Activated CD4-positive, alpha-beta T cell treated with anti-CD3 and anti-CD28 coated beads, Interleukin-2, amount 10 ng/mL, durations not matched to agents 7 days and 5 days (primary cell): ENCODE results near the gene TM7SF3. TPM values are rescaled to one million over a fixed set of nuclear protein-coding genes. Genes with fewer than 3 reads are reported as not detected.

Source experiments
- CTCF ChIA-PET: fragments of 350-600 bp; sonication (Branson Sonifier 250); formaldehyde crosslinking; loops from one replicate; lab custom pipeline; 2021; ENCODE audit warnings: antibody characterized with exemption; lab: Charles Lee
- POLR2A ChIA-PET: fragments of 350-600 bp; sonication (Branson Sonifier 250); formaldehyde crosslinking; loops from one replicate; lab custom pipeline; 2021; ENCODE audit warnings: antibody characterized with exemption; lab: Charles Lee
- DNase-seq: peaks from one replicate; pipeline ENCODE4 v3.0.0-alpha.2; 2020
- H3K27ac Mint-ChIP-seq: one replicate; pipeline ENCODE4 v1.8.0; 2021; ENCODE audit warnings: mild to moderate bottlenecking, moderate library complexity, mixed read lengths
- H3K27me3 Mint-ChIP-seq: one replicate; pipeline ENCODE4 v1.8.0; 2021; ENCODE audit warnings: mixed read lengths
- H3K36me3 Mint-ChIP-seq: one replicate; pipeline ENCODE4 v1.8.0; 2021; ENCODE audit warnings: low read depth, mixed read lengths
- H3K4me1 Mint-ChIP-seq: one replicate; pipeline ENCODE4 v1.8.0; 2021; ENCODE audit warnings: mixed read lengths
- H3K4me3 Mint-ChIP-seq: one replicate; pipeline ENCODE4 v1.8.0; 2021; ENCODE audit warnings: mild to moderate bottlenecking, moderate library complexity, mixed read lengths
- H3K9me3 Mint-ChIP-seq: one replicate; pipeline ENCODE4 v1.8.0; 2021; ENCODE audit warnings: mixed read lengths
- total RNA-seq, 2 experiments: library from RNA; stranded (reverse); gene quantifications; one replicate each; pipeline ENCODE4 v1.2.3, GENCODE V29; 2021

The TM7SF3 gene
- total RNA-seq, 2 experiments from 2014 or later = 46.1 to 58.8 TPM

DNA sequence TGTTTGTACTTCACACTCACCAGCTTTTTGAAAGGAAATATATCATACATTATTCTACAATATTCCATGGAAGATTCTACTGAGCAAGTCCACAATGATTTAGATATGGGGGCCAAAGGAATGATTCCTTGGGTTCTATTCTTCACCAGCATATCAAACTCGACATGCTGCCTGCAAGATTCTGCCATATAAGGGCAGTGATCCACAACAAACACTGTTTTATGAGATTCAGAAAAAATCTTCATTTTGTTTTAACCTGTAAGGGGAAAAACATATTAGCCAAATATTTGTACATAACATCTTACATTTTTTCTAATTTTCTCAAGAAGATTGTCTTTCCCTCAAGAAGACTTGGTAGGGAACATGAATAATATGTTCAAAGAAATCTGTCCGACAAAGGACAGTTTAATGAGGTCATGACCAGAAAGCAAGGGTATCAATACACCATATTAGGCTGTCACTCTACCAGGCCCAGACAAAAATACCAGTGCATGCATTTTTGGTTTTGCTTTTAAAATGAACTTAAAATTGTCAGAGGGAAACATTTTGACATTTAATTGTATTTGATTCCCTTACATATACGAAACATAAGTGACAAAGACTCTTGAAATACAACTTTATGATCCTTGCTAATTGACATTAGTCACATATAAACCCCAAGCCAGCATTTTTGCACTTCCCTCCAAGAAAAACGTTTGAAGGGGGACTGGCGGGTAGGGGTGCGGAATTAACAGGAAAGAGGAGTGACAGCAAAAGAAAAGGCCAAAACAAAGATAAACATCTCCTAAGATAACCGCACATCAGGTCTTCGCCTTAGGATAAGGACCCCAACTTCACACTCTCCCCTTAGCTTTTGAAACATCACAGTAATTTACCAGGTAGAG, 77.4 kb downstream of the TM7SF3 start:
- Mint-ChIP-seq H3K4me1 (peaks cover 55% of the 10 kb centered on the region), H3K36me3 (peaks cover 44% of the 10 kb centered on the region)

DNA sequence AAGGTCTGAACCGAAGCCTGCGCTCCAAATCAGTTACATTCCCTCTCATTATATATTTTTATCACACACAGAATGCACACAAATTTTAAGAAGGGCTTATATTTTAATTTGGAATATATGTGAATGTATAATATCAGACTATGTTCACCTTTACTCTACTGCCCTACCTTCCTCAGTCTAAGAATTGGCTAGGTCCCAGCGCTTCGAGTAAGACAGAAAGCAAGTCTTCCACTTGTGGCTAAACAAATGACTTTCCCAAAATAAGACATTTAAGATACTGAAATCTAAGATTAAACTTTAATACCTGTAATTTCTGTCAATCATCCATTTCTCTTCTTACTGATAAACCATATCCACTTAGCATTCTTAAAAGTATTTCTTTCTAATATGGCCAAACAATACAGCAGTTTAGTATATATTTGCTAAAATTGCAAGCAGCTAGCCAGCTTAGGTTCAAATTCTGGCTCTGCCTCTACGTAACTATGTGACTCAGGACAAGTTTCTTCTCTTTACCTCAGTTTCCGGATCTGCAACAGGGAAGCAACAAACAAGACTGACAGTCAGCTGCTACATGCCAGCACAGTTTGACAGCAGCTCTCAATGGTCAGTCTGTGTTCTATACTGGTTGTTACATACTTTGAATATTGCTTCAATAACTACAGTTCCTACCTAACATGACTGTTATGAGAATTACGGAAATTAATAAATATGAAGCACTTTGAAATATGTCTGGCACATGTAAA, 78.4 kb downstream of the TM7SF3 start:
- Mint-ChIP-seq H3K36me3 (peaks cover 49% of the 10 kb centered on the region), H3K9me3 (no peaks in the 10 kb centered on the region), H3K27ac (peak overlapping the region; percentile 96), H3K4me1 (peaks cover 53% of the 10 kb centered on the region), H3K4me3 (peak overlapping the region; percentile 96), H3K27me3 (no peaks in the 10 kb centered on the region)
- CTCF ChIA-PET = interaction anchor here (0.6 to 2.0 kb wide), 5 partner anchors 50 to 492 kb away, joined by 3 to 7 read pairs (median 3); partner anchors contain the start of gene TM7SF3
- POLR2A ChIA-PET = no interaction called here
- peak; percentile 21 for DNase-seq

More for the DNA sequence above, 77.4 kb downstream of the TM7SF3 start:
- Mint-ChIP-seq H3K27ac (peak overlapping the region; percentile 96), H3K4me3 (peak overlapping the region; percentile 96), H3K9me3 (no peaks in the 10 kb centered on the region), H3K27me3 (no peaks in the 10 kb centered on the region)
- CTCF ChIA-PET = interaction anchor here (0.6 to 1.5 kb wide), 4 partner anchors 51 to 1257 kb away, joined by 3 read pairs; no protein-coding TSS in a partner anchor
- POLR2A ChIA-PET = no interaction called here
- peak; percentile 16 for DNase-seq

DNA sequence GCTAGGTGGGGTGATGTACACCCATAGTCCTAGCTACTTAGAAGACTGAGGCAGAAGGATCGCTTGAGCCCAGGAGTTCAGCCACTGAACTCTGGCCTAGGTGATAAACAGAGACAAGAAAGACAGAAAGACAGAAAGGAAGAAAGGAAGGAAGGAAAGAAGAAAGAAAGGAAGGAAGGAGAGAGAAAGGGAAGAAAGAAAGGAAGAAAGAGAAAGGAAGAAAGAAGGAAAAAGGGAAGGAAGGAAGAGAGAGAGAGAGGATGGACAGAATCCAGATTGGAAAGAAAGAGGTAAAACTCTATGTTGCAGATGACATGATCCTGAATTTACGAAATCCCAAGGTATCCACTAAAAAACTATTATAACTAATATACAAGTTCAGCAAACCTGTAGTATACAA, 84.6 kb downstream of the TM7SF3 start:
- ChIA-PET POLR2A (no interaction called here), CTCF (interaction anchor here (0.6 kb wide), 1 partner anchor 374 kb away, joined by 4 read pairs; no protein-coding TSS in a partner anchor)
- DNase-seq = no peak
- Mint-ChIP-seq H3K36me3 (peaks cover 54% of the 10 kb centered on the region), H3K27ac (no peak overlapping the region), H3K27me3 (no peaks in the 10 kb centered on the region), H3K9me3 (no peaks in the 10 kb centered on the region), H3K4me3 (no peak overlapping the region), H3K4me1 (peaks cover 43% of the 10 kb centered on the region)

DNA sequence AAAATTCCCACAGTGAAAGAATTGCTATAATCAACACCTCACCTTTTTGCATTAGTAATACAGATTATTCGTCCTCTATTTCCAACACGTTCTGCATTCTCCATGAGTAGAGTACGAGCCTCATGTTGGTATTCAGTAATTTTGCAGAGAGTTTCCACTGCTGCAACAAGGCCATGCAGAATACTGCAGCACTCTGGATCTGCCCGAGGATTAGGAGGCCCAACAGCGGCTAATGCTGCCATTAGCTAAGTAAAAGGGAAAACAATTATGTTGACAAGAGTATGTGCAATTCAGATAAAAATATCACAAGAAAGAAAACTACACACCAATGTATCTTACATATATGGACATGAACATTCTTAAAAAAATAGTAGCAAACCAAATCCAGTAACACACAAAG, 85.5 kb downstream of the TM7SF3 start:
- Mint-ChIP-seq H3K36me3 (peaks cover 48% of the 10 kb centered on the region), H3K4me1 (peaks cover 34% of the 10 kb centered on the region), H3K4me3 (no peak overlapping the region), H3K9me3 (no peaks in the 10 kb centered on the region), H3K27ac (no peak overlapping the region), H3K27me3 (no peaks in the 10 kb centered on the region)
- DNase-seq = no peak
- CTCF ChIA-PET = no interaction called here
- POLR2A ChIA-PET = no interaction called here

Other genes with a start within 250 kb of the TM7SF3 start
- gene ITPR2, start 181.2 kb downstream of the TM7SF3 start, total RNA-seq = 10 to 100 TPM; 40.3 to 40.5 TPM
- 10 to 100 TPM; 46.6 to 47.7 TPM for gene INTS13, start 76.4 kb downstream of the TM7SF3 start, total RNA-seq
- 10 to 100 TPM; 79.5 to 84.8 TPM for gene FGFR1OP2, start 75.9 kb downstream of the TM7SF3 start, total RNA-seq
- gene MED21, start 8.2 kb upstream of the TM7SF3 start, total RNA-seq = 10 to 100 TPM; 36.7 to 48.2 TPM
- not detected for gene C12orf71, start 68.2 kb upstream of the TM7SF3 start, total RNA-seq
- 10 to 100 TPM; 18.2 to 20.4 TPM for gene STK38L, start 229.9 kb upstream of the TM7SF3 start, total RNA-seq